GM21619 (cell line): ENCODE data around the gene SLC38A5.
"Not testable (repeated sequence)": the region's sequence is repeated elsewhere in the genome, so short reads cannot be mapped to it uniquely, and the experiment has no call there.

ENCODE experiments used
- ATAC-seq: cut with Tn5 transposase; IDR thresholded peaks from one replicate; pipeline ENCODE4 v1.9.1; 2021; ENCODE audit not compliant: unreplicated experiment

Gene SLC38A5

GRCh38 chrX:48470110-48470832, at the start of gene SLC38A5:
TSS of gene SLC38A5 (minus strand) at chrX:48470260. CDS start at chrX:48467924, 2,336 bp downstream.
- ATAC-seq: no peak

- not testable (repeated sequence) for ATAC-seq
These were observed 49.4 kb upstream of the SLC38A5 start for GRCh38 chrX:48519481-48519880.

GRCh38 chrX:48516987-48517386, 46.9 kb upstream of the SLC38A5 start:
- no peak for ATAC-seq

- no peak for ATAC-seq
These were observed 46.2 kb upstream of the SLC38A5 start for GRCh38 chrX:48516285-48516684.

GRCh38 chrX:48515842-48516241, 45.8 kb upstream of the SLC38A5 start:
- no peak for ATAC-seq

GRCh38 chrX:48514868-48515460, 44.9 kb upstream of the SLC38A5 start:
- no peak for ATAC-seq

GRCh38 chrX:48514126-48514806, 44.2 kb upstream of the SLC38A5 start:
- ATAC-seq: no peak

- ATAC-seq: no peak
These were observed 43.6 kb upstream of the SLC38A5 start for GRCh38 chrX:48513670-48514069.

GRCh38 chrX:48512371-48512935, 42.4 kb upstream of the SLC38A5 start:
- no peak for ATAC-seq

GRCh38 chrX:48511560-48511959, 41.5 kb upstream of the SLC38A5 start:
- no peak for ATAC-seq

- ATAC-seq: no peak
These were observed 39.6 kb upstream of the SLC38A5 start for GRCh38 chrX:48509619-48510018.

- ATAC-seq: peak; percentile 12
These were observed 39.2 kb upstream of the SLC38A5 start for GRCh38 chrX:48509245-48509590.

- peak; percentile 85 for ATAC-seq
These were observed 38.6 kb upstream of the SLC38A5 start, which contains the start of gene PORCN for GRCh38 chrX:48508400-48509244. TSS of gene PORCN (plus strand) at chrX:48508992. CDS start at chrX:48509821, 829 bp downstream.

- no peak for ATAC-seq
These were observed 37.2 kb upstream of the SLC38A5 start for GRCh38 chrX:48507246-48507645.

- ATAC-seq: no peak
These were observed 35.4 kb upstream of the SLC38A5 start for GRCh38 chrX:48505481-48505880.

GRCh38 chrX:48504261-48504660, 34.2 kb upstream of the SLC38A5 start:
- no peak for ATAC-seq

GRCh38 chrX:48498374-48498809, 28.3 kb upstream of the SLC38A5 start:
- no peak for ATAC-seq

- ATAC-seq: no peak
These were observed 27.8 kb upstream of the SLC38A5 start for GRCh38 chrX:48497871-48498270.

GRCh38 chrX:48496660-48497059, 26.6 kb upstream of the SLC38A5 start:
- no peak for ATAC-seq

GRCh38 chrX:48493890-48494364, 23.9 kb upstream of the SLC38A5 start:
- ATAC-seq: no peak
